ENCODE data around the gene CHST9. TPM values are rescaled to one million over a fixed set of nuclear protein-coding genes. Genes with fewer than 3 reads are reported as not detected.

The CHST9 gene
- total RNA-seq, 1 donor from 2014 or later: 0.32 TPM

- no peak overlapping the region for H3K4me3 Mint-ChIP-seq (ENCODE audit: unreplicated experiment)
- no peaks in the 10 kb centered on the region for H3K36me3 Mint-ChIP-seq (ENCODE audit: unreplicated experiment)
- peak overlapping the region; percentile 80 for H3K27ac Mint-ChIP-seq (ENCODE audit: unreplicated experiment)
- H3K9me3 Mint-ChIP-seq (ENCODE audit: unreplicated experiment): peaks cover 4% of the 10 kb centered on the region
- no peak for DNase-seq (ENCODE audit: extremely low spot score, unreplicated experiment)
- peaks cover 35% of the 10 kb centered on the region for H3K4me1 Mint-ChIP-seq (ENCODE audit: unreplicated experiment)
- H3K27me3 Mint-ChIP-seq (ENCODE audit: unreplicated experiment): no peaks in the 10 kb centered on the region
- TF ChIP-seq CTCF (IDR thresholded peaks at IDR 0.05): no peak
These were observed 40.9 kb upstream of the CHST9 start for GRCh38 chr18:27225947-27226481.

GRCh38 chr18:27223526-27224291 is 38.6 kb upstream of the CHST9 start:
- H3K27me3 Mint-ChIP-seq (ENCODE audit: unreplicated experiment): no peaks in the 10 kb centered on the region
- peaks cover 35% of the 10 kb centered on the region for H3K4me1 Mint-ChIP-seq (ENCODE audit: unreplicated experiment)
- peak; percentile 86 for DNase-seq (ENCODE audit: extremely low spot score, unreplicated experiment)
- peak overlapping the region; percentile 72 for H3K27ac Mint-ChIP-seq (ENCODE audit: unreplicated experiment)
- peak overlapping the region; percentile 31 for H3K4me3 Mint-ChIP-seq (ENCODE audit: unreplicated experiment)
- H3K9me3 Mint-ChIP-seq (ENCODE audit: unreplicated experiment): peaks cover 9% of the 10 kb centered on the region
- H3K36me3 Mint-ChIP-seq (ENCODE audit: unreplicated experiment): no peaks in the 10 kb centered on the region
- TF ChIP-seq CTCF (IDR thresholded peaks at IDR 0.05): no peak

- Mint-ChIP-seq H3K27me3 (ENCODE audit: unreplicated experiment) (peaks cover 2% of the 10 kb centered on the region), H3K27ac (ENCODE audit: unreplicated experiment) (no peak overlapping the region), H3K36me3 (ENCODE audit: unreplicated experiment) (no peaks in the 10 kb centered on the region), H3K4me1 (ENCODE audit: unreplicated experiment) (peaks cover 16% of the 10 kb centered on the region), H3K9me3 (ENCODE audit: unreplicated experiment) (no peaks in the 10 kb centered on the region), H3K4me3 (ENCODE audit: unreplicated experiment) (no peak overlapping the region)
- no peak for DNase-seq (ENCODE audit: extremely low spot score, unreplicated experiment)
- no peak for TF ChIP-seq CTCF (IDR thresholded peaks at IDR 0.05)
These were observed 29.7 kb upstream of the CHST9 start for GRCh38 chr18:27214831-27215230.

GRCh38 chr18:27213123-27213717 is 28.1 kb upstream of the CHST9 start:
- no peaks in the 10 kb centered on the region for H3K9me3 Mint-ChIP-seq (ENCODE audit: unreplicated experiment)

More at GRCh38 chr18:27213123-27213717, 28.1 kb upstream of the CHST9 start:
- Mint-ChIP-seq H3K36me3 (ENCODE audit: unreplicated experiment) (no peaks in the 10 kb centered on the region), H3K27me3 (ENCODE audit: unreplicated experiment) (peaks cover 3% of the 10 kb centered on the region), H3K4me3 (ENCODE audit: unreplicated experiment) (no peak overlapping the region), H3K4me1 (ENCODE audit: unreplicated experiment) (peaks cover 16% of the 10 kb centered on the region), H3K27ac (ENCODE audit: unreplicated experiment) (no peak overlapping the region)
- no peak for TF ChIP-seq CTCF (IDR thresholded peaks at IDR 0.05)
- DNase-seq (ENCODE audit: extremely low spot score, unreplicated experiment): no peak

All from osteocyte (in vitro differentiated cells).